B cell (primary cell): ENCODE data around the gene HACD2. TPM values are rescaled to one million over a fixed set of nuclear protein-coding genes. Genes with fewer than 3 reads are reported as not detected.

Experiments used
- ATAC-seq: fragments of 200-7000 bp; cut with Tn5 transposase; one replicate; pipeline ENCODE4 v1.10.0; 2021; ENCODE audit warnings: low read depth, mild to moderate bottlenecking, moderate number of reproducible peaks, moderate library complexity
- CTCF ChIA-PET: fragments of 350-600 bp; sonication (Branson Sonifier 250); formaldehyde crosslinking; loops from one replicate; lab custom pipeline; 2021; ENCODE audit warnings: antibody characterized with exemption, inconsistent platforms; lab: Charles Lee
- POLR2A ChIA-PET: fragments of 350-600 bp; sonication (Branson Sonifier 250); formaldehyde crosslinking; loops from one replicate; lab custom pipeline; 2021; ENCODE audit warnings: antibody characterized with exemption; lab: Charles Lee
- DNase-seq: peaks from one replicate; pipeline ENCODE4 v3.0.0; 2013
- H2AFZ ChIP-seq: 2 replicates; pipeline ENCODE4 v1.6.1; 2012; ENCODE audit warnings: mild to moderate bottlenecking, low read depth, low read length; ENCODE audit not compliant: insufficient read depth, poor library complexity, severe bottlenecking
- H3K27ac ChIP-seq, 2 donors: 1 replicate in 1 of 2; 2 replicates in 1 of 2; pipeline ENCODE4 v1.5.1; 2012 to 2013; ENCODE audit warnings: low read length in 2 of 2, mild to moderate bottlenecking in 2 of 2, moderate library complexity in 1 of 2
- H3K27me3 ChIP-seq, 4 experiments: fragments of 200-600 bp in 1 of 4; sonication (generic) in 1 of 4; replicated peaks in 1 of 4; 1 replicate in 2 of 4; 2 replicates in 2 of 4; pipeline versions ENCODE4 v1.6.1 to v1.7.0; 2013 to 2016; ENCODE audit warnings: low read length in 3 of 4, mild to moderate bottlenecking in 2 of 4, mixed read lengths in 1 of 4, moderate library complexity in 1 of 4; ENCODE audit not compliant: insufficient read depth in 4 of 4, control insufficient read depth in 3 of 4; ENCODE audit errors: control extremely low read depth in 1 of 4
- H3K36me3 ChIP-seq, 2 experiments: replicated peaks in 1 of 2; 1 replicate in 1 of 2; 2 replicates in 1 of 2; pipeline versions ENCODE4 v1.6.1 to v1.7.1; 2013; ENCODE audit warnings: low read length in 1 of 2; ENCODE audit not compliant: insufficient read depth in 2 of 2, control insufficient read depth in 1 of 2; ENCODE audit errors: control extremely low read depth in 1 of 2, extremely low read depth in 1 of 2
- H3K4me1 ChIP-seq, 2 donors: fragments of 200-600 bp in 1 of 2; sonication (generic) in 1 of 2; 1 replicate in 1 of 2; 2 replicates in 1 of 2; pipeline versions ENCODE4 v1.5.1 to v1.6.1; 2013 to 2017; ENCODE audit warnings: low read length in 2 of 2; ENCODE audit not compliant: control insufficient read depth in 2 of 2, insufficient read depth in 2 of 2
- H3K4me2 ChIP-seq: replicated peaks from 2 replicates; pipeline ENCODE3; 2012; ENCODE audit warnings: mild to moderate bottlenecking, low read depth, low read length; ENCODE audit not compliant: poor library complexity, severe bottlenecking
- H3K4me3 ChIP-seq, 5 experiments: fragments of 200-600 bp in 1 of 5; sonication (generic) in 1 of 5; 1 replicate in 3 of 5; 2 replicates in 2 of 5; pipeline versions ENCODE4 v1.5.1 to v1.7.0; 2011 to 2016; ENCODE audit warnings: low read length in 4 of 5, mild to moderate bottlenecking in 4 of 5, low read depth in 2 of 5, control low read depth in 1 of 5, moderate library complexity in 1 of 5; ENCODE audit not compliant: insufficient read depth in 1 of 5; ENCODE audit errors: control extremely low read depth in 1 of 5, extremely low read depth in 1 of 5
- H3K79me2 ChIP-seq: fragments of 200-600 bp; sonication (generic); one replicate; pipeline ENCODE4 v1.6.0; 2016; ENCODE audit warnings: low read length; ENCODE audit not compliant: control insufficient read depth, insufficient read depth
- H3K9ac ChIP-seq: fragments of 200-600 bp; sonication (generic); 2 replicates; pipeline ENCODE4 v1.6.1; 2017; ENCODE audit warnings: mild to moderate bottlenecking, low read length, moderate library complexity
- H3K9me3 ChIP-seq, 3 donors: one replicate each; pipeline versions ENCODE4 v1.6.1 to v1.7.1; 2013; ENCODE audit warnings: low read length in 2 of 3; ENCODE audit not compliant: control insufficient read depth in 2 of 3, insufficient read depth in 1 of 3; ENCODE audit errors: control extremely low read depth in 1 of 3
- H4K20me1 ChIP-seq: 2 replicates; pipeline ENCODE4 v1.6.0; 2012; ENCODE audit warnings: mild to moderate bottlenecking, low read length; ENCODE audit not compliant: insufficient read depth, control insufficient read depth, poor library complexity, severe bottlenecking
- H3K27ac Mint-ChIP-seq: one replicate; pipeline ENCODE4 v1.8.0; 2021; ENCODE audit warnings: mixed read lengths
- H3K27me3 Mint-ChIP-seq: one replicate; pipeline ENCODE4 v1.8.0; 2021; ENCODE audit warnings: mixed read lengths
- H3K4me1 Mint-ChIP-seq: one replicate; pipeline ENCODE4 v1.8.0; 2021; ENCODE audit warnings: mixed read lengths
- H3K4me3 Mint-ChIP-seq: one replicate; pipeline ENCODE4 v1.8.0; 2021; ENCODE audit warnings: mixed read lengths
- H3K9me3 Mint-ChIP-seq: one replicate; pipeline ENCODE4 v1.8.0; 2022; ENCODE audit warnings: mixed read lengths; ENCODE audit not compliant: insufficient read depth
- EZH2 ChIP-seq: IDR thresholded peaks from 2 replicates; pipeline ENCODE4 v1.6.1; 2012; ENCODE audit warnings: borderline replicate concordance, low read depth, mild to moderate bottlenecking, moderate library complexity, low read length; ENCODE audit not compliant: insufficient read depth, poor library complexity, severe bottlenecking
- WGBS: methylation state at CpG from one replicate; pipeline ENCODE4 v1.1.5; 2013; ENCODE audit warnings: missing lambda C conversion rate; ENCODE audit not compliant: insufficient coverage; 5-methylcytosine and 5-hydroxymethylcytosine counted together
- intact Hi-C: fragments of 100-400 bp; cut with micrococcal nuclease; formaldehyde crosslinking; loops from one replicate; pipeline ENCODE4 v1.10.0; 2022
- polyA plus RNA-seq: library from polyadenylated mRNA; depleted of rRNA; stranded (reverse); fragments of >200 nt; gene quantifications from 2 replicates; pipeline ENCODE4 v1.2.3, GENCODE V29; 2012
- total RNA-seq, 2 donors: library from RNA; stranded (reverse); fragments of 120-200 nt in 1 of 2; gene quantifications; 1 replicate in 1 of 2; 2 replicates in 1 of 2; pipeline versions ENCODE4 v1.2.3 to v1.2.4, GENCODE V29; 2013 to 2022
- TF ChIP-seq, protein P1 (sequence below): fragments of 200-600 bp; IDR thresholded peaks from one replicate; pipeline ENCODE4 v1.8.0; 2022; ENCODE audit warnings: antibody characterized with exemption, mild to moderate bottlenecking

Gene HACD2
- total and polyA plus RNA-seq, 2 donors (not counting 1 experiment from before 2014, with no cell fraction given) = 14.5 to 30.7 TPM

GRCh38 chr3:123518892-123519485, 65.9 kb downstream of the HACD2 start:
- ATAC-seq = no peak
- intact Hi-C loops = no loop called here

DNA sequence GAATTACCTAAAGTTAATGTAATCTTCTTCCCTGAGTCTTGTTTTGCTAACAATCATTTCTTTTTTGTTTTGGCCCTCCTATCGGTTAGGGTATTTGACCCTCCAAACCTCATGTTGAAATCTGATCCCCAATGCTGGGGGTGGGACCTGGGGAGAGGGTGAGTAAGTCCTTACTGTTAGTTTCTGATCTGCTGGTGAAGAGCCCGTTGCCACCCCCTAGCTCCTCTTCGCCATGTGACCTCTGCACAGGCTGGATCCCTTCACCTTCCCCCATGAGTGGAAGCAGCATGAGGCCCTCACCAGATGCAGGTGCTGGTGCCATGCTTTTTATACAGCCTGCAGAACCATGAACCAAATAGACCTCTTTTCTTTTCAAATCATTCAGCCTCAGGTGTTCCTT, 73.1 kb downstream of the HACD2 start:
- Histone ChIP-seq H3K9ac (no peak overlapping the region), H3K27me3 (no peaks in the 10 kb centered on the region), H2AFZ (no peak overlapping the region), H3K4me1 (no peaks in the 10 kb centered on the region), H3K4me3 (no peak overlapping the region), H3K9me3 (no peaks in the 10 kb centered on the region), H3K36me3 (peaks cover 0 to 11% of the 10 kb centered on the region in 2 experiments), H4K20me1 (no peaks in the 10 kb centered on the region), H3K27ac (no peak overlapping the region), H3K4me2 (no peak overlapping the region), H3K79me2 (no peaks in the 10 kb centered on the region)
- no peak for DNase-seq
- Mint-ChIP-seq H3K4me3 (no peak overlapping the region), H3K9me3 (no peaks in the 10 kb centered on the region), H3K27ac (no peak overlapping the region), H3K27me3 (no peaks in the 10 kb centered on the region), H3K4me1 (no peaks in the 10 kb centered on the region)
- ATAC-seq = no peak
- 75% methylated on average over 2 of the region's 3 CpGs for WGBS
- POLR2A ChIA-PET = no interaction called here
- TF ChIP-seq, protein P1, sequence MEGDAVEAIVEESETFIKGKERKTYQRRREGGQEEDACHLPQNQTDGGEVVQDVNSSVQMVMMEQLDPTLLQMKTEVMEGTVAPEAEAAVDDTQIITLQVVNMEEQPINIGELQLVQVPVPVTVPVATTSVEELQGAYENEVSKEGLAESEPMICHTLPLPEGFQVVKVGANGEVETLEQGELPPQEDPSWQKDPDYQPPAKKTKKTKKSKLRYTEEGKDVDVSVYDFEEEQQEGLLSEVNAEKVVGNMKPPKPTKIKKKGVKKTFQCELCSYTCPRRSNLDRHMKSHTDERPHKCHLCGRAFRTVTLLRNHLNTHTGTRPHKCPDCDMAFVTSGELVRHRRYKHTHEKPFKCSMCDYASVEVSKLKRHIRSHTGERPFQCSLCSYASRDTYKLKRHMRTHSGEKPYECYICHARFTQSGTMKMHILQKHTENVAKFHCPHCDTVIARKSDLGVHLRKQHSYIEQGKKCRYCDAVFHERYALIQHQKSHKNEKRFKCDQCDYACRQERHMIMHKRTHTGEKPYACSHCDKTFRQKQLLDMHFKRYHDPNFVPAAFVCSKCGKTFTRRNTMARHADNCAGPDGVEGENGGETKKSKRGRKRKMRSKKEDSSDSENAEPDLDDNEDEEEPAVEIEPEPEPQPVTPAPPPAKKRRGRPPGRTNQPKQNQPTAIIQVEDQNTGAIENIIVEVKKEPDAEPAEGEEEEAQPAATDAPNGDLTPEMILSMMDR = no peak
- TF ChIP-seq EZH2 = no peak
- CTCF ChIA-PET = no interaction called here
- intact Hi-C loops = no loop called here

More at GRCh38 chr3:123518892-123519485, 65.9 kb downstream of the HACD2 start:
- Mint-ChIP-seq H3K27me3 (no peaks in the 10 kb centered on the region), H3K4me3 (no peak overlapping the region), H3K27ac (no peak overlapping the region), H3K9me3 (no peaks in the 10 kb centered on the region), H3K4me1 (peaks cover 29% of the 10 kb centered on the region)
- Histone ChIP-seq H3K36me3 (no peaks in the 10 kb centered on the region), H3K4me3 (no peak overlapping the region), H3K27ac (no peak overlapping the region), H3K9me3 (no peaks in the 10 kb centered on the region), H3K4me1 (peaks cover 11 to 15% of the 10 kb centered on the region in 2 donors), H4K20me1 (no peaks in the 10 kb centered on the region), H3K4me2 (no peak overlapping the region), H3K79me2 (no peaks in the 10 kb centered on the region), H2AFZ (no peak overlapping the region), H3K27me3 (no peaks in the 10 kb centered on the region), H3K9ac (no peak overlapping the region)
- 100% methylated on average over 4 of the region's 4 CpGs for WGBS
- no peak for DNase-seq
- TF ChIP-seq EZH2 = no peak
- TF ChIP-seq, protein P1 = no peak
- ChIA-PET POLR2A (no interaction called here), CTCF (no interaction called here)
